ENCODE measurements around the gene TAF3.

The TAF3 gene

DNA sequence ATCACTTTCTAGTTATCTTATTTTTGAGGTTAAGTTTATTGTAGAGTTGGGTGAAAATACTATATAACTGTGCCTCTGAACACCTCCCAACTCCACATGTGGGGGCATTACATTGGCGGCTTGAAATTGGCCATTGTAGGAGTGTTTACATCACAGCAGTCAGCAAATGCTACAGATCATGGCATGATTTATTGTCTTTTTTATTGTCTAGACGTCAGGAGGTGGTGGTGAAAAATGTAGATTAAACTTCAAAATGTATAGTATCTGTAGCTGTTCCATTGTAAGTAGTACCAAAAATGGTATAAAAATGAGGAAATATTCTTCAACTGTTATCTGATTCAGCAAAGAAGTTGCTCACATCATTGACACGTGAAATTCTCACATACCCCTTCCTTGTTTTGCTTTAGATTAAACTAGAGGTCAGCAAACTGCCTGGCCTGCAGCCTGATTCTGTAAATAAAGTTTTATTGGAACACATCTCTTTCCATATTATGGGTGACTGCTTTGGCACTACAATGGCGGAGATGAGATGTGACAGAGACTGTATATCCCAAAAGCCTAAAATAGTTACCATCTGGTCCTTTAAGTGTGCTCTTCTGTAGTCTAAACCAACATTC, 35.0 kb downstream of the TAF3 start:
- Histone ChIP-seq H3K4me1 (ENCODE audit: control insufficient read depth, insufficient read depth, low read length) (peaks cover 13% of the 10 kb centered on the region), H3K9ac (ENCODE audit: low read length) (no peak overlapping the region), H3K4me3 (ENCODE audit: low read length) (no peak overlapping the region), H3K36me3 (ENCODE audit: control insufficient read depth, insufficient read depth, low read length, severe bottlenecking) (no peaks in the 10 kb centered on the region), H3K27me3 (replicated peaks; ENCODE audit: control insufficient read depth, insufficient read depth, low read length) (no peaks in the 10 kb centered on the region), H3K9me3 (ENCODE audit: control insufficient read depth, low read length) (no peaks in the 10 kb centered on the region)
- no peak for DNase-seq (ENCODE audit: low read depth)

DNA sequence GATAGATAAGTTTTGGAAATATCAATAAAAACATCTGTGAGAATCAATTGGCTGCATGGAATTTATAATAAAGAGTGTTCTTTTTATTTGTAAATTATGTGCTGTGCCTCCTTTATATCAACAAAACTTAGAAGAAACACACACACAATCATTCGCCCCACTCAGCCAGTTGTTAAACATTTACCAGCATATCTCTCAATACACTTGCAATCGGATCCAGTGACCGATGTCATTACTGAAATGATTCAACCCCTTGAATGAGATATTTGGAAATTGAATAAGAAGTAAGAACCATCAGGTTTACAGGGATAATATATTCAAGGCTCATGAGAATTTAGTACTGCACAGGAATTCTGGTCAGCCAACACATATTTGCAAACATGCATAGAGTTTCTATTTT, 35.6 kb downstream of the TAF3 start:
- H3K27me3 ChIP-seq (replicated peaks; ENCODE audit: control insufficient read depth, insufficient read depth, low read length) = no peaks in the 10 kb centered on the region
- no peaks in the 10 kb centered on the region for H3K9me3 ChIP-seq (ENCODE audit: control insufficient read depth, low read length)
- no peak for DNase-seq (ENCODE audit: low read depth)

DNA sequence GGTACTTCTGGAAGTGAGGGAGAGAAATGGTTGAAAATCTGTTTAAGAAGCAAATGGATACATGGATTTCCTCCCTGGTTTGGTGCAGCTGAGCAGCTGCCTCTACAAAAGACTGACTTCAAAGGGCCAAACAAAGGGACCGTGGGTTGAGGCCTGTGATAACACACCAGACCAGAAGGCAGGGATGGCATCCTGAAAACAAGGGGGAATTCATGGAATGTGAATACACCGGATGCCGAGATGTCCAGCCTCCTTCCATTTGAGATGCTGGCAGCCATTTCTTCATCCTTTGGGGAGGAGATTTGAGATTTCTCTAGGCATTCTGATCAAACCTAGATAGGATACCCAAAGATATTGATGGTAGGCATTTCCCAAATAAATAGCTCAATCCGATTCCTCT, 36.9 kb downstream of the TAF3 start:
- Histone ChIP-seq H3K36me3 (ENCODE audit: control insufficient read depth, insufficient read depth, low read length, severe bottlenecking) (no peaks in the 10 kb centered on the region), H3K4me1 (ENCODE audit: control insufficient read depth, insufficient read depth, low read length) (peaks cover 13% of the 10 kb centered on the region), H3K9me3 (ENCODE audit: control insufficient read depth, low read length) (no peaks in the 10 kb centered on the region), H3K27me3 (replicated peaks; ENCODE audit: control insufficient read depth, insufficient read depth, low read length) (no peaks in the 10 kb centered on the region), H3K9ac (ENCODE audit: low read length) (no peak overlapping the region), H3K4me3 (ENCODE audit: low read length) (no peak overlapping the region)
- no peak for DNase-seq (ENCODE audit: low read depth)

More for the DNA sequence above, 35.6 kb downstream of the TAF3 start:
- peaks cover 13% of the 10 kb centered on the region for H3K4me1 ChIP-seq (ENCODE audit: control insufficient read depth, insufficient read depth, low read length)
- no peak overlapping the region for H3K9ac ChIP-seq (ENCODE audit: low read length)
- no peak overlapping the region for H3K4me3 ChIP-seq (ENCODE audit: low read length)
- no peaks in the 10 kb centered on the region for H3K36me3 ChIP-seq (ENCODE audit: control insufficient read depth, insufficient read depth, low read length, severe bottlenecking)

DNA sequence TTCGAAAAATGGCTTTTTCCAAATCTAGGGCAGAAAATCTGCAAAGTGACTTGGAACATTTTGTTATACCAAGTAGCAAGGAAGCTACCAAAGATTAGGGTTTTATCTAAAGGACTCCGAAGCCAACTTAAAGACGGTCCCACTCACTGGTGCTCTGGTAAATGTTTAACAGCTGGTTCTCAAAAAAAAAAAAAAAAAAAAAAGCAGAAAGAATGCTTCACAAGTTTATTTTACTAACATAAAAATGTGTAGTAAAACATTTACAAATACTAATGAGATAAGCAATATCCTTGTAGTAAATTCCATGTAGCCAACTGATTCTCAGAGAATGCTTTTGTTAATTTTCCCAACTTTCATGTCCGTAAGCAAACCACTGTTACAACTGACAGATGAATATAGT, 38.4 kb downstream of the TAF3 start:
- no peak for DNase-seq (ENCODE audit: low read depth)
- Histone ChIP-seq H3K9me3 (ENCODE audit: control insufficient read depth, low read length) (peaks cover 7% of the 10 kb centered on the region), H3K4me1 (ENCODE audit: control insufficient read depth, insufficient read depth, low read length) (peaks cover 13% of the 10 kb centered on the region), H3K9ac (ENCODE audit: low read length) (no peak overlapping the region), H3K4me3 (ENCODE audit: low read length) (no peak overlapping the region), H3K36me3 (ENCODE audit: control insufficient read depth, insufficient read depth, low read length, severe bottlenecking) (no peaks in the 10 kb centered on the region), H3K27me3 (replicated peaks; ENCODE audit: control insufficient read depth, insufficient read depth, low read length) (no peaks in the 10 kb centered on the region)

DNA sequence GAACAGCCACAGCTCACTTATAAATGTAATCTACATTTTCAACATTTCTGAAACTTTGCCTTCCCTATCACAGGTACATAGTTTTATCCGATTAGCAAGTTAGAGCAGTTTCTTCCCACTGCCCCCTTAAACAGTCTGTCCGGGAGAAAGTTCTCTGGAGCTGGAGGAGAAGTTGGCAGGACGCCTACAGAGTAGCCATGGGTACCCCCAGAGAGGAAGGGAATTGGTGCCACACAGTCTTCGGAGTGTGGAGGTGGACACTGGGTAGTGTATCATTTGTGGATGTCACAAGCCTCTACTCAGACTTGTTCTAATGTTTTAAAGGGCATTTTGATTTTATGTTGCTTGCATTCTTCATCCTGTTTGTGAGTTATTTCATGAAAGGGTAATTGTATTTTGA, 39.0 kb downstream of the TAF3 start:
- Histone ChIP-seq H3K27me3 (replicated peaks; ENCODE audit: control insufficient read depth, insufficient read depth, low read length) (no peaks in the 10 kb centered on the region), H3K9ac (ENCODE audit: low read length) (no peak overlapping the region), H3K9me3 (ENCODE audit: control insufficient read depth, low read length) (peaks cover 13% of the 10 kb centered on the region), H3K4me3 (ENCODE audit: low read length) (no peak overlapping the region), H3K36me3 (ENCODE audit: control insufficient read depth, insufficient read depth, low read length, severe bottlenecking) (no peaks in the 10 kb centered on the region), H3K4me1 (ENCODE audit: control insufficient read depth, insufficient read depth, low read length) (peaks cover 13% of the 10 kb centered on the region)
- DNase-seq (ENCODE audit: low read depth) = no peak

DNA sequence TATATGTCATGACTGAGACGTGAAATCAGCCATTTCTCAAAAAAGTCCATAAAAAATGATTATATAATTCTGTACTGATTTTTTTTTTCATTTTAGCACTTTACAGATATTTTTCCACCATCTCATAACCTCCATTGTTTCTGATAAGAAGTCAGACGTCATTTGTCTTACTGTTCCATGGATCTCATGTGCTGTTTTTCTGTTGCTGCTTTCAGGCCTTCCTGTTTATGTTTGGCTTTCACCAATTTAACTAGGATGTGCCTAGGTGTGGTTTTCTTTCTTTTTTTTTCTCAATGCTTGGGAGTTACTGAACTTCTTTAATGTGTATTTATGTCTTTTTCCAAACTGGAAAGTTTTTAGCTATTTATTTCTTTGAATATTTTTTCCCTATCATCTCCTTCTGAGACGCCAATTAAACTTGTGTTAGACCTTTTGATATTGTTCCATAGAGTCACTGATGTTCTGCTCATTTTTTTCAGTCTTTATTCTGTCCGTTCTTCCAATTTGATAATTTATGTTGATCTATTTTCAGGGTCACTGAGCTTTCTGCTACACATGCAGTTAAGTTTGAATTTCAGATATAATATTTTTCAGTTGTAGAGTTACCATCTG, 43.3 kb downstream of the TAF3 start:
- H3K9ac ChIP-seq (ENCODE audit: low read length) = no peak overlapping the region
- H3K4me1 ChIP-seq (ENCODE audit: control insufficient read depth, insufficient read depth, low read length) = peaks cover 13% of the 10 kb centered on the region
- no peaks in the 10 kb centered on the region for H3K36me3 ChIP-seq (ENCODE audit: control insufficient read depth, insufficient read depth, low read length, severe bottlenecking)
- no peak for DNase-seq (ENCODE audit: low read depth)
- H3K27me3 ChIP-seq (replicated peaks; ENCODE audit: control insufficient read depth, insufficient read depth, low read length) = no peaks in the 10 kb centered on the region
- peak overlapping the region; percentile 18 for H3K4me3 ChIP-seq (ENCODE audit: low read length)
- peaks cover 21% of the 10 kb centered on the region for H3K9me3 ChIP-seq (ENCODE audit: control insufficient read depth, low read length)

DNA sequence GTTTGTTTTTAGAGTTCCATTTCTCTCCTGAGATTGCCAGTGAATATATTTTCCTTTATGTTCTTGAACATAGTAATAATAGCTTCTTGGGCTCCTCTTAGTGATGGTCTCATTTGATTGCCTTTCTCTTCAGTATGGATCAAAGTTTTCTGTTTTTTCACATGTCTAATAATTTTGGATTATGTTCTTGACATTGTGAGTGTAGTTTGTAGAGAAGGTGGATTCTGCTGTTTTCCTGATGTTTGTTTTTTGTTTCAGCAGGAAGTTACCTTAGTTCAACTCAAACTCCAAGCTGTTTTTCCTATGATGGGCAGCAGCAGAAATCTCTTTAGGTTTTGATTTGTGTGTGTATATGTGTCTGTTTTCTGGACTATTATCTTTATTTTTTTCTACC, 43.8 kb downstream of the TAF3 start:
- Histone ChIP-seq H3K9ac (ENCODE audit: low read length) (no peak overlapping the region), H3K27me3 (replicated peaks; ENCODE audit: control insufficient read depth, insufficient read depth, low read length) (no peaks in the 10 kb centered on the region), H3K4me3 (ENCODE audit: low read length) (peak overlapping the region; percentile 18), H3K9me3 (ENCODE audit: control insufficient read depth, low read length) (peaks cover 21% of the 10 kb centered on the region), H3K36me3 (ENCODE audit: control insufficient read depth, insufficient read depth, low read length, severe bottlenecking) (no peaks in the 10 kb centered on the region), H3K4me1 (ENCODE audit: control insufficient read depth, insufficient read depth, low read length) (peaks cover 12% of the 10 kb centered on the region)
- DNase-seq (ENCODE audit: low read depth) = no peak

DNA sequence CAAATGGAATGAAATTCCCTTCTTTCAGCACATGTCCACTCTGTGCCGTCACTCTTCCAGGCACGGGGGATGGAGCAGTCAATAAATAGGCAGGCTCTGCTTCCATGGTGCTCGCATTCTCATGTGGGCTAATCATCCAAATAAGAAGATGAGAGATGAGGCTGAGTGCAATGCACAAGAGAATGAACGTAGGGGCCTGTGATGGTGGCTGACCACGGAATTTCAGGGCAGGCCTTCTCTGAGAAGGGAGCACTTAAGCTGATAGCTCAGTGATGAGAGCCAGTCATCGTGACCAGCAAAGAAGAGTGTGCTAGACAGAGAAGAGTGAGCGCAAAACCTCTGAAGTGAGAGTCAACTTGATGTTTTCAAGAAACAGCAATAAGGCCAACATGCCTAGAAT, 47.9 kb downstream of the TAF3 start:
- H3K9ac ChIP-seq (ENCODE audit: low read length) = no peak overlapping the region
- DNase-seq (ENCODE audit: low read depth) = no peak
- peaks cover 18% of the 10 kb centered on the region for H3K9me3 ChIP-seq (ENCODE audit: control insufficient read depth, low read length)
- H3K27me3 ChIP-seq (replicated peaks; ENCODE audit: control insufficient read depth, insufficient read depth, low read length) = no peaks in the 10 kb centered on the region
- H3K4me3 ChIP-seq (ENCODE audit: low read length) = no peak overlapping the region
- no peaks in the 10 kb centered on the region for H3K36me3 ChIP-seq (ENCODE audit: control insufficient read depth, insufficient read depth, low read length, severe bottlenecking)
- H3K4me1 ChIP-seq (ENCODE audit: control insufficient read depth, insufficient read depth, low read length) = no peaks in the 10 kb centered on the region

DNA sequence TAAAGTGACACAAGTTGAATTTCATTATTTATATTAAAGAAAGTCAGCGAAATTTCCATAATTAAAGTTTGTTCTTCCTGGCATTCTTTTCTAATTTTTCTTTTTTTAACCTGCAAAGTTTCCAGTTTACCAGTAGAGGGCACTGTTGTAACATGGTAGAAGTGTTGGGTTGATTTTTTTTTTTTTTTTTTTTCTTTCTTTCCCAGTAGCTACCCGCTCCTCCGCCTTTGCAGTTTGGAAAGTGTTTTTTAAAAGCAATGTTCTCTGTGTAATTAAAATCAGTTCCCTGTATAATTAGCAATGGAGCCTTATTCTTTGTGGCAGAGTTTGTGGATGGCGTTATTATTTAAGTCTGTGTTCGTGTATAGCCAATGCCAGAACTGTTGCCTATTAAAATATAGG, 53.7 kb downstream of the TAF3 start:
- peak overlapping the region; percentile 83 for H3K4me3 ChIP-seq (ENCODE audit: low read length)
- H3K4me1 ChIP-seq (ENCODE audit: control insufficient read depth, insufficient read depth, low read length) = no peaks in the 10 kb centered on the region
- peak overlapping the region; percentile 74 for H3K9ac ChIP-seq (ENCODE audit: low read length)
- H3K36me3 ChIP-seq (ENCODE audit: control insufficient read depth, insufficient read depth, low read length, severe bottlenecking) = no peaks in the 10 kb centered on the region
- H3K9me3 ChIP-seq (ENCODE audit: control insufficient read depth, low read length) = no peaks in the 10 kb centered on the region
- H3K27me3 ChIP-seq (replicated peaks; ENCODE audit: control insufficient read depth, insufficient read depth, low read length) = no peaks in the 10 kb centered on the region
- DNase-seq (ENCODE audit: low read depth) = peak; percentile 68

DNA sequence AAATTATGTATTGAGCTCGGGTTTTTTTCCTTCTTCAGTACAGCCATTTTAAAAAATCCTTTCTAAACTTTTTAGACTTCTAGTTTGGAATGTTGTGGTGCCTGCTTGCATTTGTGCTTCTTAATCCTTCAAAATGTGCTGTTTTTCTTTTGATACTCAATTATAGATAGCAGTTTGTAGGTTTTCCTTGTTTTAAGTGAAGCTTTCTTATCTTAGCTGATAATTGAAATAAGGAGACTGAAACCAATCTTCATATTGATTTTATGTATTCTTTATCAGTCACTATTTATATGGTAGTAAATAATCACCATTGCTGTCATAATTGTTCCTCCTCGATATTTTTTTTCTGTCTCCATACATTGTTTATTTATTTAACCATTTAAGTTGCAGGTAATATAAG, 56.6 kb downstream of the TAF3 start:
- H3K27me3 ChIP-seq (replicated peaks; ENCODE audit: control insufficient read depth, insufficient read depth, low read length) = no peaks in the 10 kb centered on the region
- no peak for DNase-seq (ENCODE audit: low read depth)
- no peaks in the 10 kb centered on the region for H3K36me3 ChIP-seq (ENCODE audit: control insufficient read depth, insufficient read depth, low read length, severe bottlenecking)
- no peaks in the 10 kb centered on the region for H3K9me3 ChIP-seq (ENCODE audit: control insufficient read depth, low read length)
- no peak overlapping the region for H3K4me3 ChIP-seq (ENCODE audit: low read length)
- H3K4me1 ChIP-seq (ENCODE audit: control insufficient read depth, insufficient read depth, low read length) = no peaks in the 10 kb centered on the region
- no peak overlapping the region for H3K9ac ChIP-seq (ENCODE audit: low read length)

DNA sequence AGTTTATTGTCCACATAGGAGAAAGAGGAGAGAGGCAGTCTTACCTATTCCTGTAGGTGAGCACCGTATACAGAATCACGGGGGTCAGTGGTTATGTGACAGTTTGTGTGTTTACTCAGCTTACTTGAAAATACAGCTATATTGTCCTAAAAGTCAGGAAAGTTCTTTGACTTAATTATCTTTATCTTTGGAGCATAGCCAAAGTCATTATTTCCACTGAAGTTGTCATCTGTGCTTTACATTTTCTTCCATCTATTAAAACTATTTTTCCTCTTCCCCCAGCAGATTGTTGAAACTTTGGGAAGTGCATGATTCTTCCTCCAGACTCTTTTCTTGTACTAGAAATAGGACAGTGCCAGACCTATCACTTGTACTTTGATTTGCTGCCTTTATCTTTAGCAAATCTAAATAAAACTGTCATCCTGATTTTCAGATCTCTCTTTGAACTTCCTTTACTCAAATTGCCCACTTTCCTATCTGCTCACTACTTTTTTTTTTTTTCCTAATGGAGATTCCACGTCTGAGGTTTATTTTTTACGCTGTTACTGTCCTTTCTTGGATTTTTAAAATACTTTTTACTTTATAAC, 58.3 kb downstream of the TAF3 start:
- H3K4me1 ChIP-seq (ENCODE audit: control insufficient read depth, insufficient read depth, low read length) = no peaks in the 10 kb centered on the region
- no peaks in the 10 kb centered on the region for H3K27me3 ChIP-seq (replicated peaks; ENCODE audit: control insufficient read depth, insufficient read depth, low read length)
- no peak for DNase-seq (ENCODE audit: low read depth)
- H3K9ac ChIP-seq (ENCODE audit: low read length) = no peak overlapping the region
- H3K9me3 ChIP-seq (ENCODE audit: control insufficient read depth, low read length) = no peaks in the 10 kb centered on the region
- H3K36me3 ChIP-seq (ENCODE audit: control insufficient read depth, insufficient read depth, low read length, severe bottlenecking) = no peaks in the 10 kb centered on the region
- H3K4me3 ChIP-seq (ENCODE audit: low read length) = no peak overlapping the region
